Measurements from ENCODE around the gene CHCHD3. TPM values are rescaled to one million over a fixed set of nuclear protein-coding genes. Genes with fewer than 3 reads are reported as not detected.

The CHCHD3 gene
- total and polyA plus RNA-seq, 12 donors, result 12.3 to 113 (median 54.2) TPM

GRCh38 chr7:133112335-133112734, 30.4 kb upstream of the CHCHD3 start:
- TF ChIP-seq POLR2A (IDR thresholded peaks at IDR 0.05) (no peak), CTCF (IDR thresholded peaks at IDR 0.05) (no peak)
- WGBS, 4 donors, result 56 to 76% (median 74%) methylated on average over 2 to 3 of the region's 3 CpGs
- no peak overlapping the region for H3K27ac ChIP-seq
- no peaks in the 10 kb centered on the region for H3K36me3 ChIP-seq (replicated peaks in 1 of 2)
- no peak for DNase-seq
- no peaks in the 10 kb centered on the region for H3K9me3 ChIP-seq (replicated peaks in 1 of 3)
- no peak overlapping the region for H3K4me3 ChIP-seq
- H3K27me3 ChIP-seq, result peaks cover 3% of the 10 kb centered on the region
- no peaks in the 10 kb centered on the region for H3K4me1 ChIP-seq (replicated peaks in 1 of 2)
- intact Hi-C loops (cut with DNase I), result no loop called here

- intact Hi-C loops (cut with DNase I), result no loop called here
Measured at GRCh38 chr7:133110312-133110711, 28.4 kb upstream of the CHCHD3 start.

DNA sequence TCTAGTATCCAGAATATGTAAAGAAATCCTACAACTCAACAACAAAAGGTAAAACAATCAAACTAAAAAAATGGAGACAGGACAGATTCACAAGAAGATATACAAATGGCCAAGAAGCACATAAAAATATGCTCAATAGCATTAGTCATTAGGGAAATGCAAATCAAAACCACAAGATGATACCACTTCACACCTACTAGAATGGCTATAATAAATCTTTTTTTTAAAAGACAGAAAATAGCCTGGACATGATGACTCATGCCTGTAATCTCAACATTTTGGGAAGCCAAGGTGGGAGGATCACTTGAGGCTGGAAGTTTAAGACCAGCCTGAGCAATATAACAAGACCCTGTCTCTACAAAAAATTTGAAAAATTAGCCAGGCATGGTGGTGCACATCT, 27.9 kb upstream of the CHCHD3 start:
- no peak overlapping the region for H3K27ac ChIP-seq
- peaks cover 3% of the 10 kb centered on the region for H3K27me3 ChIP-seq
- intact Hi-C loops (cut with DNase I), result no loop called here
- DNase-seq, result no peak
- H3K4me1 ChIP-seq (replicated peaks in 1 of 2), result no peaks in the 10 kb centered on the region
- TF ChIP-seq CTCF (IDR thresholded peaks at IDR 0.05), result no peak
- no peak for TF ChIP-seq POLR2A (IDR thresholded peaks at IDR 0.05)
- H3K9me3 ChIP-seq (replicated peaks in 1 of 3), result no peaks in the 10 kb centered on the region
- no peak overlapping the region for H3K4me3 ChIP-seq
- H3K36me3 ChIP-seq (replicated peaks in 1 of 2), result no peaks in the 10 kb centered on the region

More at GRCh38 chr7:133110312-133110711, 28.4 kb upstream of the CHCHD3 start:
- Histone ChIP-seq H3K27me3 (peaks cover 3% of the 10 kb centered on the region), H3K27ac (no peak overlapping the region), H3K4me1 (replicated peaks in 1 of 2) (no peaks in the 10 kb centered on the region), H3K4me3 (no peak overlapping the region), H3K36me3 (replicated peaks in 1 of 2) (no peaks in the 10 kb centered on the region), H3K9me3 (replicated peaks in 1 of 3) (no peaks in the 10 kb centered on the region)
- no peak for DNase-seq
- 72 to 80% (median 75%) methylated on average over 4 of the region's 4 CpGs for WGBS, 4 donors
- TF ChIP-seq CTCF (IDR thresholded peaks at IDR 0.05) (no peak), POLR2A (IDR thresholded peaks at IDR 0.05) (no peak)

GRCh38 chr7:133108023-133108422, 26.1 kb upstream of the CHCHD3 start:
- TF ChIP-seq POLR2A (IDR thresholded peaks at IDR 0.05) (no peak), CTCF (IDR thresholded peaks at IDR 0.05) (no peak)
- H3K27me3 ChIP-seq, result peaks cover 3% of the 10 kb centered on the region
- no peaks in the 10 kb centered on the region for H3K9me3 ChIP-seq (replicated peaks in 1 of 3)
- H3K4me1 ChIP-seq (replicated peaks in 1 of 2), result no peaks in the 10 kb centered on the region
- H3K4me3 ChIP-seq, result no peak overlapping the region
- DNase-seq, result no peak
- WGBS, 4 donors, result 21 to 53% (median 27%) methylated on average over 1 of the region's 1 CpG
- H3K27ac ChIP-seq, result no peak overlapping the region
- no peaks in the 10 kb centered on the region for H3K36me3 ChIP-seq (replicated peaks in 1 of 2)
- intact Hi-C loops (cut with DNase I), result no loop called here
